Liver (tissue), 9 donors: ENCODE measurements around the gene SYNM. TPM values are rescaled to one million over a fixed set of nuclear protein-coding genes. Genes with fewer than 3 reads are reported as not detected.

Experiments used
- DNase-seq: peaks from one replicate; pipeline ENCODE4 v3.0.0-alpha.2; 2017; ENCODE audit warnings: low spot score
- H3K27ac ChIP-seq, 2 donors: one replicate each; pipeline ENCODE4 v1.7.0; 2013; ENCODE audit warnings: inconsistent platforms in 2 of 2, low read length in 2 of 2, control low read depth in 1 of 2, low read depth in 1 of 2, mild to moderate bottlenecking in 1 of 2
- H3K27me3 ChIP-seq, 4 donors: one replicate each; pipeline versions ENCODE4 v1.6.1 to v1.7.0; 2013; ENCODE audit warnings: low read length in 3 of 4, inconsistent platforms in 1 of 4, mild to moderate bottlenecking in 1 of 4, moderate library complexity in 1 of 4; ENCODE audit not compliant: control insufficient read depth in 4 of 4, insufficient read depth in 4 of 4
- H3K36me3 ChIP-seq, 4 donors: one replicate each; pipeline versions ENCODE4 v1.6.1 to v1.7.0; 2013; ENCODE audit warnings: low read length in 3 of 4, mild to moderate bottlenecking in 3 of 4, low read depth in 1 of 4, moderate library complexity in 1 of 4; ENCODE audit not compliant: control insufficient read depth in 4 of 4, insufficient read depth in 3 of 4
- H3K4me1 ChIP-seq, 4 donors: one replicate each; pipeline versions ENCODE4 v1.6.1 to v1.7.0; 2013; ENCODE audit warnings: low read length in 3 of 4, mild to moderate bottlenecking in 3 of 4, moderate library complexity in 1 of 4; ENCODE audit not compliant: control insufficient read depth in 4 of 4, insufficient read depth in 4 of 4
- H3K4me3 ChIP-seq, 3 donors: one replicate each; pipeline versions ENCODE4 v1.6.1 to v1.7.0; 2013; ENCODE audit warnings: low read length in 3 of 3, control low read depth in 1 of 3, low read depth in 1 of 3, mild to moderate bottlenecking in 1 of 3
- H3K9ac ChIP-seq, 2 donors: one replicate each; pipeline ENCODE4 v1.7.0; 2013; ENCODE audit warnings: low read length in 2 of 2, mild to moderate bottlenecking in 2 of 2, moderate library complexity in 2 of 2, control low read depth in 1 of 2, low read depth in 1 of 2
- H3K9me3 ChIP-seq, 4 donors: one replicate each; pipeline versions ENCODE4 v1.6.1 to v1.7.0; 2013; ENCODE audit warnings: low read length in 3 of 4; ENCODE audit not compliant: control insufficient read depth in 4 of 4
- EGR1 ChIP-seq, 2 donors: IDR thresholded peaks; 2 replicates each; pipeline ENCODE4 v1.6.1; 2016 to 2018; ENCODE audit warnings: antibody characterized with exemption in 2 of 2, low read depth in 2 of 2
- FOXA1 ChIP-seq: IDR thresholded peaks from 2 replicates; pipeline ENCODE4 v1.6.1; 2016; ENCODE audit warnings: antibody characterized with exemption
- FOXA2 ChIP-seq: IDR thresholded peaks from 2 replicates; pipeline ENCODE4 v1.6.1; 2016; ENCODE audit warnings: antibody characterized with exemption
- GABPA ChIP-seq, 2 donors: IDR thresholded peaks in 1 of 2; conservative IDR thresholded peaks in 1 of 2; 2 replicates each; pipeline ENCODE4 v1.6.1; 2016; ENCODE audit warnings: antibody characterized with exemption in 2 of 2, mild to moderate bottlenecking in 1 of 2, moderate library complexity in 1 of 2
- HNF4G ChIP-seq: IDR thresholded peaks from 2 replicates; pipeline ENCODE4 v1.6.1; 2016; ENCODE audit warnings: antibody characterized with exemption
- NR2F2 ChIP-seq: IDR thresholded peaks from 2 replicates; pipeline ENCODE4 v1.6.1; 2016; ENCODE audit warnings: antibody characterized with exemption
- RXRA ChIP-seq, 2 donors: IDR thresholded peaks; 2 replicates each; pipeline ENCODE4 v1.6.1; 2017 to 2018; ENCODE audit warnings: antibody characterized with exemption in 2 of 2, mild to moderate bottlenecking in 1 of 2
- SP1 ChIP-seq: IDR thresholded peaks from 2 replicates; pipeline ENCODE4 v1.6.1; 2018; ENCODE audit warnings: antibody characterized with exemption, mild to moderate bottlenecking
- TAF1 ChIP-seq: conservative IDR thresholded peaks from 2 replicates; pipeline ENCODE4 v1.6.1; 2016; ENCODE audit warnings: antibody characterized with exemption, mild to moderate bottlenecking
- YY1 ChIP-seq: IDR thresholded peaks from 2 replicates; pipeline ENCODE4 v1.6.1; 2016; ENCODE audit warnings: antibody characterized with exemption, mild to moderate bottlenecking
- WGBS: extraction: QIAGEN DNeasy Blood & Tissue Kit; methylation state at CpG from one replicate; pipeline ENCODE4 v1.1.7; 2013; 5-methylcytosine and 5-hydroxymethylcytosine counted together
- polyA plus RNA-seq, 2 donors: library from polyadenylated mRNA; stranded (reverse) in 1 of 2; unstranded in 1 of 2; fragments of 200-250 nt in 1 of 2; fragments of >200 nt in 1 of 2; fragmentation: Nextera tagmentation in 1 of 2; extraction: Ambion mirVana in 1 of 2; gene quantifications; one replicate each; pipeline versions ENCODE4 v1.2.1 to v1.2.3, GENCODE V29; 2013 to 2015
- total RNA-seq, 2 donors: library from RNA; depleted of rRNA; stranded (reverse); fragments of >200 nt; gene quantifications; one replicate each; pipeline ENCODE4 v1.2.3, GENCODE V29; 2014
- TF ChIP-seq, protein P1 (sequence below): IDR thresholded peaks from 2 replicates; pipeline ENCODE4 v1.6.1; 2016; ENCODE audit warnings: antibody characterized with exemption
- TF ChIP-seq, protein P2 (sequence below): fragments of 150-350 bp; IDR thresholded peaks from 2 replicates; pipeline ENCODE4 v1.5.1; 2017; ENCODE audit warnings: improper control_type of control experiment, low read depth, low read length; ENCODE audit not compliant: missing input control
- TF ChIP-seq, protein P3 (sequence below): IDR thresholded peaks from 2 replicates; pipeline ENCODE4 v1.6.1; 2016; ENCODE audit warnings: antibody characterized with exemption, mild to moderate bottlenecking
- donor health status: healthy.
- donor health status: healthy.
- donor health status: healthy.
- donor health status: healthy.
- donor health status: healthy.

Gene SYNM
- total and polyA plus RNA-seq, 4 donors = 0.39 to 6.4 (median 1.2) TPM

DNA sequence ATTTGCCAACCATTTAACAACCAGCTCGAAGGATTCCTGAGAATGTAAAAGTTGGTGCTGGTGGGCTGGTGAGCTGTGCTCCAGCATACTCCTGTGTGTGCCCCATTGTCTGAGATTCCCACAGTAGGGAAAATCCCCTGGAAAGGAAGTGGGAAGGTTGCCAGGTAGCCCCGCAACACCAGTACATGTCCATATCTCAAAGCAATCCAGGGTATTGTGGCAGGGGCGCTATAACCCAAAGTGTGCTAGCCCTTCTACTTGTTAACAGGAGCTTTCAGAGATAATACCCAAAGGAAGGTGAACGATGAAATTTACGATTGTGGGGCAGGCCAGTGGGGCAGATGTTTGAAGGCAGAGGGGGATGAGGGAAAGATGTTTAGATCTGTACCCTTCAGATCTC, 42.7 kb upstream of the SYNM start:
- WGBS = 81% methylated on average over 5 of the region's 5 CpGs
- Histone ChIP-seq H3K36me3 (no peaks in the 10 kb centered on the region), H3K4me1 (peaks cover 3 to 10% (median 5%) of the 10 kb centered on the region in 4 donors), H3K4me3 (no peak overlapping the region), H3K9ac (no peak overlapping the region), H3K27ac (no peak overlapping the region), H3K9me3 (no peaks in the 10 kb centered on the region), H3K27me3 (peaks cover 0 to 6% (median under 1%) of the 10 kb centered on the region in 4 donors)
- TF ChIP-seq RXRA (IDR thresholded peaks at IDR 0.05) (no peak), SP1 (no peak), FOXA1 (no peak)
- TF ChIP-seq, protein P1, sequence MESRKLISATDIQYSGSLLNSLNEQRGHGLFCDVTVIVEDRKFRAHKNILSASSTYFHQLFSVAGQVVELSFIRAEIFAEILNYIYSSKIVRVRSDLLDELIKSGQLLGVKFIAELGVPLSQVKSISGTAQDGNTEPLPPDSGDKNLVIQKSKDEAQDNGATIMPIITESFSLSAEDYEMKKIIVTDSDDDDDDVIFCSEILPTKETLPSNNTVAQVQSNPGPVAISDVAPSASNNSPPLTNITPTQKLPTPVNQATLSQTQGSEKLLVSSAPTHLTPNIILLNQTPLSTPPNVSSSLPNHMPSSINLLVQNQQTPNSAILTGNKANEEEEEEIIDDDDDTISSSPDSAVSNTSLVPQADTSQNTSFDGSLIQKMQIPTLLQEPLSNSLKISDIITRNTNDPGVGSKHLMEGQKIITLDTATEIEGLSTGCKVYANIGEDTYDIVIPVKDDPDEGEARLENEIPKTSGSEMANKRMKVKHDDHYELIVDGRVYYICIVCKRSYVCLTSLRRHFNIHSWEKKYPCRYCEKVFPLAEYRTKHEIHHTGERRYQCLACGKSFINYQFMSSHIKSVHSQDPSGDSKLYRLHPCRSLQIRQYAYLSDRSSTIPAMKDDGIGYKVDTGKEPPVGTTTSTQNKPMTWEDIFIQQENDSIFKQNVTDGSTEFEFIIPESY = no peak
- TF ChIP-seq, protein P2, sequence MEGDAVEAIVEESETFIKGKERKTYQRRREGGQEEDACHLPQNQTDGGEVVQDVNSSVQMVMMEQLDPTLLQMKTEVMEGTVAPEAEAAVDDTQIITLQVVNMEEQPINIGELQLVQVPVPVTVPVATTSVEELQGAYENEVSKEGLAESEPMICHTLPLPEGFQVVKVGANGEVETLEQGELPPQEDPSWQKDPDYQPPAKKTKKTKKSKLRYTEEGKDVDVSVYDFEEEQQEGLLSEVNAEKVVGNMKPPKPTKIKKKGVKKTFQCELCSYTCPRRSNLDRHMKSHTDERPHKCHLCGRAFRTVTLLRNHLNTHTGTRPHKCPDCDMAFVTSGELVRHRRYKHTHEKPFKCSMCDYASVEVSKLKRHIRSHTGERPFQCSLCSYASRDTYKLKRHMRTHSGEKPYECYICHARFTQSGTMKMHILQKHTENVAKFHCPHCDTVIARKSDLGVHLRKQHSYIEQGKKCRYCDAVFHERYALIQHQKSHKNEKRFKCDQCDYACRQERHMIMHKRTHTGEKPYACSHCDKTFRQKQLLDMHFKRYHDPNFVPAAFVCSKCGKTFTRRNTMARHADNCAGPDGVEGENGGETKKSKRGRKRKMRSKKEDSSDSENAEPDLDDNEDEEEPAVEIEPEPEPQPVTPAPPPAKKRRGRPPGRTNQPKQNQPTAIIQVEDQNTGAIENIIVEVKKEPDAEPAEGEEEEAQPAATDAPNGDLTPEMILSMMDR = no peak
- TF ChIP-seq, protein P3, sequence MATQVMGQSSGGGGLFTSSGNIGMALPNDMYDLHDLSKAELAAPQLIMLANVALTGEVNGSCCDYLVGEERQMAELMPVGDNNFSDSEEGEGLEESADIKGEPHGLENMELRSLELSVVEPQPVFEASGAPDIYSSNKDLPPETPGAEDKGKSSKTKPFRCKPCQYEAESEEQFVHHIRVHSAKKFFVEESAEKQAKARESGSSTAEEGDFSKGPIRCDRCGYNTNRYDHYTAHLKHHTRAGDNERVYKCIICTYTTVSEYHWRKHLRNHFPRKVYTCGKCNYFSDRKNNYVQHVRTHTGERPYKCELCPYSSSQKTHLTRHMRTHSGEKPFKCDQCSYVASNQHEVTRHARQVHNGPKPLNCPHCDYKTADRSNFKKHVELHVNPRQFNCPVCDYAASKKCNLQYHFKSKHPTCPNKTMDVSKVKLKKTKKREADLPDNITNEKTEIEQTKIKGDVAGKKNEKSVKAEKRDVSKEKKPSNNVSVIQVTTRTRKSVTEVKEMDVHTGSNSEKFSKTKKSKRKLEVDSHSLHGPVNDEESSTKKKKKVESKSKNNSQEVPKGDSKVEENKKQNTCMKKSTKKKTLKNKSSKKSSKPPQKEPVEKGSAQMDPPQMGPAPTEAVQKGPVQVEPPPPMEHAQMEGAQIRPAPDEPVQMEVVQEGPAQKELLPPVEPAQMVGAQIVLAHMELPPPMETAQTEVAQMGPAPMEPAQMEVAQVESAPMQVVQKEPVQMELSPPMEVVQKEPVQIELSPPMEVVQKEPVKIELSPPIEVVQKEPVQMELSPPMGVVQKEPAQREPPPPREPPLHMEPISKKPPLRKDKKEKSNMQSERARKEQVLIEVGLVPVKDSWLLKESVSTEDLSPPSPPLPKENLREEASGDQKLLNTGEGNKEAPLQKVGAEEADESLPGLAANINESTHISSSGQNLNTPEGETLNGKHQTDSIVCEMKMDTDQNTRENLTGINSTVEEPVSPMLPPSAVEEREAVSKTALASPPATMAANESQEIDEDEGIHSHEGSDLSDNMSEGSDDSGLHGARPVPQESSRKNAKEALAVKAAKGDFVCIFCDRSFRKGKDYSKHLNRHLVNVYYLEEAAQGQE = no peak
- no peak for DNase-seq

DNA sequence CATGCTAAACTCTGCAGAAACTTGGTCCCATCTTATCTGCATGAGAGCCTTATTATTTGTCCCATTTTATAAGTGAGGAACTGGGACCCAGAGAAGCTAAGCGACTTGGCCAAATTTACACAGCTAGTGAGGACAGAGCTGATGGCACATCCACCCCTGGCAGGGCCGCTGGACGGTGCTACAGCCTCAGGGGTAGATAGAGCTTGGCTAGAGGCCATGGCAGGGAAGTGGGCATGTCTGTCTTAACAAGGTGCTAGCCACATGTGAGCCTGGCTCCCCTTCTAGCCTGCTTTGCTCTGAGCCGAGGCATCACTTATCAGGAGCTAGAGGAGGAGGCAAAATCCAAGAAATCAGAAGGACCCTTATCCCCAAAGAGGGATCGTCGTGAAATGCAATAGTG, 36.7 kb upstream of the SYNM start:
- Histone ChIP-seq H3K4me1 (no peaks in the 10 kb centered on the region), H3K27me3 (no peaks in the 10 kb centered on the region), H3K36me3 (no peaks in the 10 kb centered on the region), H3K4me3 (no peak overlapping the region), H3K27ac (no peak overlapping the region), H3K9ac (no peak overlapping the region), H3K9me3 (no peaks in the 10 kb centered on the region)
- DNase-seq = no peak
- TF ChIP-seq NR2F2 (no peak), YY1 (no peak), TAF1 (no peak), HNF4G (no peak), FOXA2 (no peak), FOXA1 (no peak), EGR1 (IDR thresholded peaks at IDR 0.05; ENCODE audit: low read depth in 2 of 2) (no peak), GABPA (IDR thresholded peaks at IDR 0.05 in 1 of 2, conservative IDR thresholded peaks at IDR 0.05 in 1 of 2) (no peak)
- TF ChIP-seq, protein P2 = no peak
- TF ChIP-seq, protein P3 = no peak
- WGBS = 84% methylated on average over 6 of the region's 6 CpGs
